Measurements from ENCODE around the gene ADGRD2.

The ADGRD2 gene

DNA sequence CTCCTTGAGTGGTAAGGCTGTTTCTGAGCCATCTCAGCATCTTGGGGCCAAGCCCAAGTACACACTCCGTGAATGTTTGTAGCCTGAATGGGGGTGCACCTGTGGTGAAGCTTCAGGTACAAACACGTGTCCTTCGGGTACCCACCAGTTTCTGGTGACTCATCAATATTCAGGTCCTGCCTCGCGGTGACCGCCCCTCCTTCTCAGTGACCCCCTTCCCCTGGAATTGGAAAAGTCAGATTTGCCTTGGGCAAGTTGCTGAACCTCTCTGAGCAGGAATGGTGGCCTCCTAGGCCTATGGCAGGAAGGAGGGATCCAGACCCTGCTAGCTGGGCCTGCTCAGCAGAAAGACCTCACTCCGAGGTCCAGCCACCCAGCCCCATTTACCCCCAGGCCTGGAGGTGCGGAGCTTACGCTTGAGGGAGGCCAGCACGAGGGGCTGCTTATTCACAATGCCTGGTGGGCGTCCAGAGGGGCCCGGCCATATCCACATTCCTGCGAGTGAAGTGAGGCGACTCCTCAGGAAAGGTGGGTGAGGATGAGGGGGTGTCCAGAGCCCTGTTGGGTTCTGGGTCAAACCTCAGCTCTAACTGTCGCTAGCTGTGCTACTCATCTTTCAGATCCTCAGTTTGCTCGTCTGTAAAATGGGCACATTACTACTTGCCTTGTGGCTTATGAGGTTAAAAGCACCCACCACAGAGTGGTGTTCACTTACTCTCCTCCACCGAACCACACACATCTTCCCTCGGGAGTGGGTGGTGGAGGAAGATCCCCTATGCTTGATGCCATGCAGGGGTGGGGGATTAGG, 7.0 kb downstream of the ADGRD2 start:
- DNase-seq: no peak

DNA sequence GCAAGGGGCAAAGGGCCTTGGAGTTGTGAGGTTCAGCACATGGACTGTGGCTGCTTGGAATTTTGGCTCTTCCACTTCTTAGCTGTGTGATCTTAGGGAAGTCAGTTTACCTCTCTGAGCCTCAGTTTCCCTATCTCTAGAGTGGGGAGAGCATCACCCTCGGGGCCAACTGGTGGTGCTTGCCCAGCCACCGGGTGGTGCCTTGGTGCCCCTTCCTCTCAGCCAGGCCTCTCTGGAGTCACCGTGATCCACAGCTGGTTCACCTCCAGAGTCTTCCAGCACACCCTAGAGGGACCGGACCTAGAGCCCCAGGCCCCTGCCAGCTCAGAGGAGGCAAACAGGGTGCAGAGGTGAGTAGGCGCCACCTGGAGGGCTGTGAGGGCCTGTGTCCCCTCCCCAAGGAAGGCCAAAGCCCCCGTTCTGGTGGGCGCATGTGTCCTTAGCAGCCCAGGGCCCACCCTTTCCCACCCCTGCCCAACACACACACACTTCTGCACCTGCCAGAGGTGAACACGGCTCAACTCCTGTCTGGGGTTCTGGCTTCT, 7.7 kb downstream of the ADGRD2 start:
- no peak for DNase-seq

DNA sequence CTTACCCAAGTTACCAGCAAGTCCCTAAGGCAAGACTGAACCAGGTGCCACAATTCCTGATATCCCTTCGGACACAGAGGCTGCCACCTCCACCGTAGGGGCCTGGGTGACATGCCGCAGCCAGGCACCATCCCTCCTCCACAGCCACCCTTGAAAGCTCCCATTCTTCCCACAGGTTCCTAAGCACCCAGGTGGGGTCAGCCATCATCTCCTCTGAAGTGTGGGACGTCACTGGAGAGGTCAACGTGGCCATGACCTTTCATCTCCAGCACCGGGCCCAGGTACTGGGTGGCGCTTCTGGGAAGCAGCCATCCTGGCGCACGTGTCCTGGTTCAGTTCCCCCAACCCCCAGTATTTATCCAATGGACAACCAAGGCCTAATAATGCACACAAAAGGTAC, 8.2 kb downstream of the ADGRD2 start:
- no peak for DNase-seq

DNA sequence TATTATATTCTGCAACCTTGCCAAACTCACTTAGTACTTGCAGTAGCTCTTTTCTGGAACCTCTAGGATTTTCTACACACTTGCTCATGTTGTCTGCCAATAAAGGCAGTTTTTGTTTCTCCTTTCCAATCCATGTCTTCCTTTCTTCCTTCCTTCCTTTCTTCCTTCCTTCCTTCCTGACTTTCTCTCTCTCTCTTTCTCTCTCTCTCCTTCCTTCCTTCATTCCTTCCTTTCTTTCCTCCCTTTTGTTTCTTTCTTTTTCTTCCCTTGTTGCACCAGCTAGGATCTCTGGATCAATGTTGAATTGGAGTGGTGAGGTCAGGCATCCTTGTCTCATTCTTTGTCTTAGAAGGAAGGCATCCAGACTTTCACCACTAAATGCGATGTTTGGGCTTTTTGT, 12.5 kb downstream of the ADGRD2 start:
- no peak for DNase-seq

DNA sequence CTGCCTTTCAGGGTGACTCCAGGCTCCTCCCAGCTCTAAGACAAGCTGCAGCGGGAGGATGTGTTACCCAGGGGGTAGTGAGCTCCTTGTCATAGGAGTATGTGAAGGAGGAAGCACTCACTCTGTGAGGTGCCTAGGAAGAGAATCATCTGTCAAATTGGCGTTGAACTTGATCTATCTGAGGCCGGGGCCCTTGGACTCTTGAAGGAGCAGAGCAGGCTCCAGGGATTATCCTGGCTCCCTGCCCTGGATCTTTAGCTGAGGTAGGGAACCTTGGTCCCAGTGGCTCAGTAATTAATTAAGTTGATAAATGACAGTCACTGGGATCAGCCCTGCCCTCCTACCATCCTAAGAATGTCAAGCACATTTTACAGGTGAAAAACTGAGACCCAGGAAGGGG, 15.5 kb downstream of the ADGRD2 start:
- DNase-seq: no peak

DNA sequence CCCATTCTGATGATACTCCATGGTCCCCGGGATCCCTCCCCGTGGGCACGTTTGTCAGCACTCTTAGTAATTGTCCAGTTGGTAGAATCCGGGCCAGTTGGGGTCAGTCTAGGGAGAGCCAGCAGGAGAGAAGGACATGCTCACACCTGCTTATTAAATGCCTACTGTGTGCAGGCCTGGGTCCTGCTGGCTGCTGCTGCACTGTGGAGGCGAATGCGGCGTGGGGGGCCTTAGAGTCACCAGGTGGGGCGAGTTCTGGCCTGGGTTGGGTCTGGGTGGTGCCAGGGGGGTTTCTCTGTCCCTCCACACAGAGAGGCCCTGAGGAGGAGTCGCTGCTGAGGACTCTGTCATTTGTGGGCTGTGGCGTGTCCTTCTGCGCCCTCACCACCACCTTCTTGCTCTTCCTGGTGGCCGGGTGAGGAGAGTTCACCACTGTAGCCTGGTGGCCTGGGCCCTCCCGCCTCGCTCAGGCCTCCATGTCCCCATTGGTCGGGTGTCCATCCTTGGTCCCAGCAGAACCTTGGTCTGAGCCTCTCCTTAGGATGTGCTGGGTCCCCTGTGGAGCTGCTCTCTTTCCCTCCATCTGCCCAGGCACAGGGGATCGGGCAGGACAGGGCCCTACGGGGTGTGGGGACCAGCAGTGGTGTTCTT, 17.3 kb downstream of the ADGRD2 start:
- no peak for DNase-seq

DNA sequence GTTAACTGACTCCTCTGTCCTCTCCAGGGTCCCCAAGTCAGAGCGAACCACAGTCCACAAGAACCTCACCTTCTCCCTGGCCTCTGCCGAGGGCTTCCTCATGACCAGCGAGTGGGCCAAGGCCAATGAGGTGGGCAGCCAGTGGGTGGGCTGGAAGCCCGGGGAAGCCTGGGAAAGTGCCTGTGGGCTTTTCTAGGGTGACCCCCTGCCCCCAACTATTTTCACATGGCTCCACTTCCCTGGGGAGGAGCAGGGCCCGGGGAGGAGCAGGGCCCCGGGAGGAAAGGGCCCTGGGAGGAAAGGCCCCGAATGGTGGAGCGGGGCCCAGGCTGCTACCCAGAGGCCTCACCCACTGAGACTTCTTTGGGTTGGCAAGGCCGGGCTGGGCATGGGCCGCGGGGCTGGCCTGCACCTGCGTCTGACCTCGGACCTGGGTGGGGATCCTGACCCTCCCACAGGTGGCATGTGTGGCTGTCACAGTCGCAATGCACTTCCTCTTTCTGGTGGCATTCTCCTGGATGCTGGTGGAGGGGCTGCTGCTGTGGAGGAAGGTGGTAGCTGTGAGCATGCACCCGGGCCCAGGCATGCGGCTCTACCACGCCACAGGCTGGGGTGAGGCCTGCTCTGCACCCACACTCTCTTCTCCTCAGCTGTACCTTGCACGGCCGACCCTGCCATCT, 17.9 kb downstream of the ADGRD2 start:
- no peak for DNase-seq

DNA sequence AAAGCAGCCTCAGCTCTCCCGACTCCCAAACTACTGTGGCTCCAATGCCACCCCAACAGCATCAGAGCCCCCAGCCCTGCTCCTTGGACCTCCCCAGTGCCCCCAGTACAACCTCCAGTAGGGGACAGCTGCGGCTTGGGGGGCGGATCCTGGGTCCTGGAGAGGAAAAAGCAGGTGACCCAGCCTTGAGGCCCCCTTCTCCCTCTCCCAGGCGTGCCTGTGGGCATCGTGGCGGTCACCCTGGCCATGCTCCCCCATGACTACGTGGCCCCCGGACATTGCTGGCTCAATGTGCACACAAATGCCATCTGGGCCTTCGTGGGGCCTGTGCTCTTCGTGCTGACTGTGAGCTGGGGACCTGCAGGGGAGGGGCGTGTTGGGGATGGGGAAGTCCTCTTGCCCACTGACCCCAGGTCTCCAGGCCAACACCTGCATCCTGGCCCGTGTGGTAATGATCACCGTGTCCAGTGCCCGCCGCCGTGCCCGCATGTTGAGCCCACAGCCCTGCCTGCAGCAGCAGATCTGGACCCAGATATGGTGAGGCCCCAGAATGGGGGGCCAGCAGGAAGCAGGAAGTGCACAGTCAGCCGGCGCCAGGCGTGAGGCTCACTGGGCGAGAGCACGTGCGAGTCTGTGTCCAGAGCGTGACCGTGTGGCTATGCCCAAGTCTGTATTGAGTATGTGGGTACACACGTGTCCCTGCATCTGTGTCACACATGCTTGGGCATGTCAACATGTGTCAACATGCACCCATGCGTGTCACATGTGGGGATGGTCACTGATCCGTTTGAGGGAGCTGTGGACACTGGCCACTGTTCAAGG, 19.0 kb downstream of the ADGRD2 start:
- no peak for DNase-seq

DNA sequence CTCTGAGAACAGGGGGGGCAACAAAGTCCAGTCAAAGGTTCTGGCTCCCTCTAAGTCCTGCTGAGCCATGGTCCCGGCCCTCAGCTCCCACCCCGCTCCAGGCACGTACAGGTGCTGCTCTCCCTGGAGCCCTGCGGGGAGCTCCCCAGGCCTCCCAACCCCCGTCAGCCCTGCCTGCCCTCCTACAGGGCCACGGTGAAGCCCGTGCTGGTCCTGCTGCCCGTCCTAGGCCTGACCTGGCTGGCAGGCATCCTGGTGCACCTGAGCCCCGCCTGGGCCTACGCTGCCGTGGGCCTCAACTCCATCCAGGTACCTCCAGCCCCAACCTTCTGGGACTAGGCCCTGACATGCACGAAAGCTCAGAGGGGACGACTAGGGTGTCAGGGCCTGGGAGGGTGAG, 20.1 kb downstream of the ADGRD2 start:
- no peak for DNase-seq

DNA sequence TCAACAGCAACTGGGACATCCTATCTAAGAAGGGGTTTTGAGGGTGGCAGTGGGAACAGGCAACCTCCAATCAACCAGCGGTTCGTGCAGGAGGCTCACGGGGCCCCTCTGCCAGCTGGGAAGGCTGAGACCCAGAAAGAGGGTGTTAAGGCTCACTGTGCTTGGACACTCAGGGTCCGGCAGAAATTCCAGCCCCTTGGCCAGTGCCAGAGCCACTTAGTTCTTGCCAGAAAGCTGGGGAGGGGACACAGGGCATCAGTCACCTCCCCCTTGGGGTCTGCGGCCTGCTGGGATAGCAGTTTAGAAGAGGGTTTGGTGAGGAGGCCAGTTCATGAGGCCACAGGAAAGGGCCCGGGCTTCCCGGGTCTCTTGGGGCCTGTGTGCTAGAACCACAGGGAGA, 20.5 kb downstream of the ADGRD2 start:
- DNase-seq: no peak

DNA sequence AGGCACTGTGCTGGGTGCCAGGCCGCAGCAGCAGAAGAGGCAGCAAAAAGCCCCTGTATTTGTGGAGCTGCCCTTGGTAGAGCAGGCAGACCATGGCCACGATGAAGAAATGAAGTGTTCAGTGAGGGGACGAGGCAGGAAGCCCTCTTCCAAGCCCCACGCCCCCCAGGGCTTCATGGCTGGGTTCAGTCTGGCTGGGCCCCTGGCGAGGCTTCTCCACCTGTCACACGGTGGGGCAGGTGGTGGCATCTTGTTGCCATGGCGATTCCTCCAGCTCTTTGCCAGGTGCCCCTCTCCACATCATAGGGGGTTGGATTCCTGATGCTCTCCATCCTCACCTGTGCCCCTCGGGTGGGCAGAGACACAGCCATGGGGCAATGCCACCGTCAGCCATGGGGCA, 21.5 kb downstream of the ADGRD2 start:
- no peak for DNase-seq

DNA sequence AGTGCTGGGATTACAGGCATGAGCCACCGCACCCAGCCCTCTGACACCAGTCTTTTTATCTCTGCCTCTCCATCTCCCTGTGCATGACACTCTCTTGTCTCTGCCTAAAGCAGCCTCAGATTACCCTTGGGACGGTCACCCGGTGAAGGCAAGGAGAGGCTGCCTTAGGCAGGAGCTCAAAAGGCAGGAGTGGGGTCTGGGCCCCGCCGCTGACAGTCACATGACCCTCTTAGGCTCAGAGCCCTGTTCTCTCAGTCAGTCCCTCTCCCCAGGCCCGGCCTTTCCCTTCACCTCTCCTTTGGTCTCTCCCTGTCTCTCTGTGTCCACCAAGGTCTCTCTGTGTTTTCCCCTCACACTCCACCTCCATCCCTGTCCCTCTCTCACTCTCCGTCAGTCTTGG, 22.5 kb downstream of the ADGRD2 start:
- no peak for DNase-seq

DNA sequence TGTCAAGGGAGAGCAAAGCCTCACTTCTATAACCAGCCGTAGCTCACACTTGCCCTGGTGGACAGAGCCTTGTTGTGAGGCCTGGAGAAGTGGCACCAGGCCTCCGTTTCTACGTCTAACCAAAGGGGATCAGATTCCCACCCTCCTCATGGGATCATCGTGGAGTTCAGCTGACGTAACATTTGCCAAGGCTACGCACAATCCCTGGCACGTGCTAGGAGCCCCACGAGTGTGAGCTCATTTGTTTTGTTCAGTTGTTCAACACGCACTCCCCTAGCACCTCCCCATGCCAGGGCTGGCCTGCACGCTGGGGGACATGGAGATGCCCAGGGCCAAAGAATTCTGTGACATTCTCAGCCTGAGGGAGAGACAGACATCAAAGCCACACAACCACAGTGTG, 23.1 kb downstream of the ADGRD2 start:
- DNase-seq: no peak

DNA sequence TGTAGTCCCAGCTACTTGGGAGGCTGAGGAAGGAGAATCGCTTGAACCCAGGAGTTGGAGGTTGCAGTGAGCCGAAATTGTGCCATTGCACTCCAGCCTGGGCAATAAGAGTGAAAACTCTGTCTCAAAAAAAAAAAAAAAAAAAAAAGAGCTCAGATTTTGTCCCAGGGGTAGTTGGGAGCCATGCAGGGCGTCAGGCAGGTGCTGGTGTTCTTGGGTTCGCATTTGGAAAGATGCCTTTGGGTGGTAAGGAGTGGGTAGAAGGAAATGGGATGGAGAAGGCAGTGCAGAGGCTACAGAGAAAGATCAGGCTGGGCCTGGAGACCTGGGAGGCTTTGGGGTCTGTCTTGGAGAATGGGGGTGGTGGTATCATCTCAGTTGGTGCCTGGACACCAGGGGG, 23.9 kb downstream of the ADGRD2 start:
- DNase-seq: no peak

DNA sequence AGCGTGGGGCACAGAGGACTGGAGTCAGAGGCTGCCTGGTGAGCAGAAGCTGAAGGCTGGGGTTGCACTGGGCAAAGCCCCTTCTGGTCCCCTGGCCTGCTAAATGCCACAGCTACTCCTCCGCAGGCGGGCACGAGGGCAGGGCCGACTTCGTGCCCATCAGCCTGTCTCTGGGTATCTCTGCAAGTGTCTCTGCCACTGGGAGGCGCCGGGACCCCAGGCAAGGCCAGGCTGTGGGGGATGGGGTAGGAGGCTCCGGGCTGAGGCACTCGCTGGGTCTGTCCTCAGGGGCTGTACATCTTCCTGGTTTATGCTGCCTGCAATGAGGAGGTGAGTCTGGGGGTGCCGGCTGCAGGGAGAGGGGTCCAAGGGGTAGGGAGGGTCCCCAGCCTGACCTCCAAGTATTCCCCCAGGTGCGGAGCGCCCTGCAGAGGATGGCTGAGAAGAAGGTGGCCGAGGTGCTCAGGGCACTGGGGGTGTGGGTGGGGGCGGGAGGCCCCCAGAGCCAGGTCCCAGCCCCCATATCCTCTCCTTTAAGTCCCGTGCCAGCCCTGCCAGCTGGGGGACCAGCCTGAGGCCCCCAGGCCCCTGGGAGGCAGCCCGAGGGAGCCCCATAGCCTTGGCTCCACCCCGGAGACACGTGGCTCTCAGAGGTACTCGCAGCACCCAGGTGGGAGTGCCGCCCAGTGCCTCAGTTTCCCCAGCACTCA, 25.1 kb downstream of the ADGRD2 start:
- no peak for DNase-seq

DNA sequence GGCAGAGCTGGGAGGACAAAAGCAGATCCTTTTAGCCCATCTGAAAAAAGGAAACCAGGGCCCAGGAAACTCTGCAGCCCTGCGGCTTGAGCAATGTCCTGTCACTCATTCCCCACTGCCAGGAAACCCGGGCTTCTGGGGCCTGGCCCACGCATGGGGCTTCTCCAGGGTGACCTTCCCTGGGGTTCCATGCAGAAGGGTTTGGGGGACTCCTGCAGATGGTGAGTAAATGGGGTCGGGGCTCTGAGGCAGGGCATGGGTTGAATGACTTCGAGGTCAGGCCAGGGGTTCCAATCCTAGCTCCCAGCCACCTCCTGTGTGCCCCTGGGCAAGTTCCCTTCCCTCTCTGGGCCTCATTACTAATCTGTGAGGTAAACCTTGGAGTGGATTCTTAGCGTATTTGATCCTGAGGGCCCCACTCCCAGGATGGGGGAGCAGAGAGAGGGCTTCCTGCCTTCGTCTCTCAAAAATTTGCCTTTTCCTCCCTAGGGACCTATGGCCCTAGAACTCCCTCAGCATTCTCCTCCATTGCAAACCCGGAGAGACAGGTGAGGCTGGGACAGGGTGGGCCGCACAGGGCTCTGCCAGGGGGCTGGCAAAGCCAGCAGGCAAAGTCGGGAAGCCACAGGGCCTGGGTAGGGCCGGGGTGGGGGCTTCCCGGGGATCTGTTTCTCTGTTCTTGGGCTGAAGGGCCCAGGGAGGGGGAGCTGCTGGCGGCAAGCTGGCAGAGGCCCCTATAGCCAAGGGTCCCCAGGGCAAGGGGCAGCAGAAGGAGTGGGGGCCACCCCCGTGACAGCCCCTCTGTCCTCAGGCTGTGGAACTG, 25.8 kb downstream of the ADGRD2 start:
- no peak for DNase-seq

DNA sequence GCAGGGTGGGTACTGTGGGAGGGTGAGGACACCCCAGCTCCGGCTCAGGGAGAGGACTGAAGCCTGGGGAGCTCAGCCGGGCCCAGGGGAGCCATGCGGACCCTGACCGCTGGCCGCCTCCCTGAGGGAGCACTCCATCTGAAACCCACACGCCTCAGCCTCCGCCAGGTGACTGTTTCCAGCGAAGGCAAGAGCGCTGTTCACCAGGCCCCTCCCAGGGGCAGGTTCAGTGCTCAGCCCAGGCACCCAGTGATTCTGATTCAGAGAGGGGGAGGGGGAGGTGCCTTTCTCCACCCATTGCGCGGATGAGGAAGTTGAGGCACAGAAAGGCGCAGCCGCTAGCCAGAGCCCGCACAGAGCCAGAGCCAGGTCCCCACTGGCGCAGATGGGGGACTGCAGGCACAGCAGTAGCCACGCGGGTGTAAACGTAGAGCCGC, 27.0 kb downstream of the ADGRD2 start:
- DNase-seq: no peak

DNA sequence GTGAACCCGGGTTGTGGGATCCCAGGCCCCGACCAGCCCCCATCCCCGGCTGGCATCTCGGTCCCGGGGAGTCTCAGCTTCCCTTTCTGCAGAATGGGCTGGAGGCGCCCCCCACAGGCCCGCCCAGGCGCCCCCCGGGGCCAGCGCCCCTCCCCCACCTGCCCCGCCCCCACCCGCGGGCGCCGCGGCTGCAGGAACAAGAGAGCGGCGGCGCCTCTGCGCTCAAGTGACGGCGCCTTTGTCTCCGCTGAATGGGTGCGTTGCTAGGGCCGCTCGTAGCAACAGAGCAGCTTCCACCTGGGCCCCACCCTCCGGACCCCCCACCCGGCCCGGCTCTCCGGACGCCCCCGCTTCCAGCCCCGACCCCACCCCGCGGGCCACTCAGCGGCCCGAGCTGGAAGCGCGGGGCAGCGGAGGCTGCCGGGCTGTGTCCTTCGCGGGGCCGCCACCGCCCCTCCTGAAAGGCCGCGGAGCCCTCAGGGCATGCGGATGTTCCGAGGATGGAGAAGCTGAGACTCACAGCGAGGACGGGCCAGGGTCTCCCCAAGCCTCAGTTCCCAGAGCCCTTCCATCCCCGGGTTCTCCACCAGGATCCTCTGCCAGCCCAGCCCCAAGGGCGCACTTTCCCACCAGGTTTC, 27.5 kb downstream of the ADGRD2 start:
- no peak for DNase-seq

DNA sequence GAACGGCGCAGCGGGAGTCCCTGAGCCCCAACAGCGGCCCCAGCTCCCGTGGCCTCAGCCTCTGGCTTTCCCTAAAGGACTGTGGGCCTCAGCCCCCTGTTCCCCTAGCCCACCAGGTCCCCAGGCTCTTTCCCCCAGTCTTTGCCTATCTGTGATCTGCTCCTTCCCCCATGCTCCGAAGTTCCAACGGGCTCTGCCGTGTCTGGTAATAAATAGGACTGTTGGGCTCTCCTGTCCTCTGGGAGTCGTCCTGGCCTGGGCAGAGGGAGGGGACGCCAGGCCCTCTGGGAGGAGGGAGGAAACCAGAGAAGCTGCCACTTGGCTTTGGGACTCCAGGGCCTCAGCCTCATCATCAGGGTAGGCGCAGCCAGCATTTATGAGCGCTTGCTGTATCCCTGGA, 28.1 kb downstream of the ADGRD2 start:
- DNase-seq: no peak

DNA sequence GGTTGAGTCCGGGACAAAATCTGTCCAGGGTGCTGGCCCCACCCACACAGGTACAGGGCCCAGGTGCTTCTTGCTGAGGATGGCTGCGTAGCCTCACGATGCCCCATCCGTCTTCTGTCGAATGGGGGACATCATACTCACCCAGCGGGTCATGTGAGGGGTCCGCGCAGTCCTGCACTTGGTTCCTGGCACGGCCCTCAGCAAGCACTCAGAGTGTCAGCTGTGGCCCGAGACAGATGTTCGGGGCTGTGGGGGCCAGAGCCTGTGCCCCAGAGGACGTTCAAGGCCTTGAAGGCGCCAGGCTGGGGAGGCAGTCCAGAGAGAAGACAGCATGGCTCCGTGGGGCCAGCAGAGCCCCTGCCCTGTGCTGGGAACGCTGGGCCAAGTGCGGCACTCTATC, 29.1 kb downstream of the ADGRD2 start:
- no peak for DNase-seq
